GM12874 (cell line): Measurements from ENCODE around the gene GPC5.

Experiments used
- CTCF ChIP-seq: IDR thresholded peaks from 2 replicates; pipeline ENCODE4 v1.5.1; 2011; ENCODE audit warnings: low read depth, mild to moderate bottlenecking, control low read depth, low read length, moderate library complexity; ENCODE audit not compliant: insufficient read depth

GPC5 gene

GRCh38 chr13:92912629-92913028 is 1514.2 kb downstream of the GPC5 start:
- TF ChIP-seq CTCF: no peak

GRCh38 chr13:92913840-92914239 is 1515.4 kb downstream of the GPC5 start:
- no peak for TF ChIP-seq CTCF
